Measurements from ENCODE around the gene IMPA2. TPM values are rescaled to one million over a fixed set of nuclear protein-coding genes. Genes with fewer than 3 reads are reported as not detected.

Gene IMPA2
- total and polyA plus RNA-seq, 10 of the 15 experiments (the other 5 are each of a cell fraction or from before 2014, with no cell fraction given), result 0.24 to 21.0 (median 11.4) TPM

DNA sequence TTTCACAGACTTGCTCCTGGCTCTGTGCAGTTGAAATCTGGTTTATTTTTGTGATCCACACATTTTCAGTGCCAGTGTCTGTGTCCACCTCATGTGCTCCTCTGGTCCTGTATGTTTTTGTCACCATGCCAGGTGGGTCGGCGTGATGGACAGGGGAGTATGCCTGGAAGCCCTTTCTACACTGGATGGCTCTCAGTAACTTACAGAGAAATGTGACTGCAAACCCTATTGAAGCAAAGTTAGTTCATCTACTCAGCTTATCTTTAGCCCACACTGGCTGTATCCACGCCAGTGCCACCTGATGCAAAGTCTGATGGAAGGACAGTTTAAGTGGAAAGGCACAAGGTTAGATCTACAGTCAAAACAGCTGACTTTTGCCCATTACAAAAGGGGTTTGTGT, 4.3 kb downstream of the IMPA2 start:
- in situ Hi-C loops (cut with MboI), result no loop called here
- WGBS (ENCODE audit: insufficient coverage, insufficient replicate concordance, low lambda C conversion rate, missing lambda C conversion rate), result 93% methylated on average over 3 of the region's 3 CpGs
- no TSS peak for BruUV-seq (replicated peaks)
- H3K4me1 ChIP-seq (ENCODE audit: control insufficient read depth, insufficient read depth, low read length), result no peaks in the 10 kb centered on the region; the same call in 1 of the 2 replicates
- ATAC-seq (no peak), FAIRE-seq (no peak), DNase-seq (ENCODE audit: low read depth, low spot score) (no peak)
- TF ChIP-seq PAX8 (IDR thresholded peaks at IDR 0.05) (no peak), ATF2 (IDR thresholded peaks at IDR 0.05; ENCODE audit: low read length) (no peak), SUZ12 (IDR thresholded peaks at IDR 0.05; ENCODE audit: unreplicated experiment) (no peak), BACH1 (IDR thresholded peaks at IDR 0.05; ENCODE audit: borderline replicate concordance) (no peak), NRF1 (conservative IDR thresholded peaks at IDR 0.05; ENCODE audit: low read depth, low read length) (no peak), PKNOX1 (IDR thresholded peaks at IDR 0.05) (no peak), CHD4 (IDR thresholded peaks at IDR 0.05) (no peak), BRCA1 (IDR thresholded peaks at IDR 0.05; ENCODE audit: low read depth, low read length) (no peak), ZNF592 (IDR thresholded peaks at IDR 0.05) (no peak), POLR2AphosphoS2 (IDR thresholded peaks at IDR 0.05; ENCODE audit: low read depth, low read length) (no peak), NFYB (IDR thresholded peaks at IDR 0.05; ENCODE audit: insufficient read depth, low read depth, low read length) (no peak)
- H3K27ac ChIP-seq (ENCODE audit: control insufficient read depth, insufficient read depth), result no peak overlapping the region
- H3K27me3 ChIP-seq (replicated peaks in 1 of 2; ENCODE audit: control insufficient read depth in 2 of 2, insufficient read depth in 2 of 2, low read length in 1 of 2), result no peaks in the 10 kb centered on the region
- H2AFZ ChIP-seq (ENCODE audit: control insufficient read depth, low read depth, low read length), result no peak overlapping the region
- SMC1A ChIA-PET (ENCODE audit: uncharacterized antibody, unreplicated experiment), result no interaction called here
- no peaks in the 10 kb centered on the region; the same call in 1 of the 2 replicates for H3K79me2 ChIP-seq (ENCODE audit: control insufficient read depth, insufficient read depth, low read length)
- intact Hi-C loops (cut with micrococcal nuclease; ENCODE audit: unreplicated experiment), result no loop called here
- H3K4me3 ChIP-seq, result no peak overlapping the region
- CTCF ChIA-PET, result no interaction called here
- H3K36me3 ChIP-seq (ENCODE audit: control insufficient read depth in 2 of 2, insufficient read depth in 2 of 2, low read length in 1 of 2), result no peaks in the 10 kb centered on the region
- RAD21 ChIA-PET (ENCODE audit: unreplicated experiment), result no interaction called here
- H3K9ac ChIP-seq (ENCODE audit: control insufficient read depth, insufficient read depth, low read length), result no peak overlapping the region
- no peak overlapping the region for H3K4me2 ChIP-seq (ENCODE audit: control insufficient read depth, insufficient read depth)
- H4K20me1 ChIP-seq (ENCODE audit: control insufficient read depth, insufficient read depth), result no peaks in the 10 kb centered on the region
- no peaks in the 10 kb centered on the region for H3K9me3 ChIP-seq (replicated peaks; ENCODE audit: control insufficient read depth, insufficient read depth, low read length)
- POLR2A ChIA-PET, result no interaction called here

All from GM12878 (cell line).